Measurements from ENCODE around the gene C10orf120. TPM values are rescaled to one million over a fixed set of nuclear protein-coding genes. Genes with fewer than 3 reads are reported as not detected.

The C10orf120 gene
- total RNA-seq, result not detected in 2 replicates

DNA sequence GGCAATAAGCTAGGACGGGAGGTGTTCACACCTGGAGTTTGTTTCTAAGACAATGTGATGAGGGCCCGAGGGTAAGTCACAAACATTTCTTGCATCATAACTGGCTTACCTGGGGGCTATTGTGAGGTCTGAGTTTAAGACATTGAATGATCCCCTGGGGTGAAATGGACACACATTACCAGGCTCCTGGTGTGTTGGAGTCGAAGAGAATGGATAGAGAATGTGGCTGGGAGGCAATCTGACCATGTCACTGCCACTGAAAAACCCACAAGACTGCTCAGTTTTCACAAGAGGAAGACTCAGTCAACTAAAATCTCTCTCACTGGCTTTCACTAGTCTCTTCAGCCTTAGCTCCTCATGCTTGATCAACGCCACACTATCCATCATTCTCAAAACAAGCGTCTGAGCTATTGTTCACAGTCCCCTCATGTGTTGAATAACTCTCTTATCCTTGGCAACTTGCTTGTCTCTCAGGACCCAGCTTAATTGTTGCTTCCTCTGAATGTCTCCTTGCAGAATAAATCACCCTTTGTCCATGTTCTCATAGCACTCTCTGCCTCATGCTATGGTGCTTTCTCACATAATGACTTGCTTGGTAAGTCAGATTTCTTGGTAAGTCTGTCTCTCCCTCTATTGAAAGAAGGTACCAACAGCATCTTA lies at the start of gene C10orf120:
Gene C10orf120 (minus strand): TSS at position 51 of the 660 bp plus-strand sequence. CDS start 56 bp downstream, outside the sequence.

Other genes starting within 250 kb of the C10orf120 start
- not detected in 2 replicates for gene ARMS2, start 245.2 kb downstream of the C10orf120 start, total RNA-seq
- gene HTRA1, start 238.3 kb downstream of the C10orf120 start, total RNA-seq, result 49.6 and 64.0 TPM in 2 replicates
- gene DMBT1, start 139.1 kb downstream of the C10orf120 start, total RNA-seq, result not detected in 2 replicates
- gene CUZD1, start 146.0 kb upstream of the C10orf120 start, total RNA-seq, result 0.18 and 0.29 TPM in 2 replicates
- 4.0 and 7.4 TPM in 2 replicates for gene FAM24B, start 179.7 kb upstream of the C10orf120 start, total RNA-seq
- not detected in 2 replicates for gene FAM24A, start 210.8 kb upstream of the C10orf120 start, total RNA-seq